ENCODE measurements around the gene TTC34. TPM values are rescaled to one million over a fixed set of nuclear protein-coding genes. Genes with fewer than 3 reads are reported as not detected.

Gene TTC34
- total and polyA plus RNA-seq, 9 of the 15 experiments (the other 6 are each of a cell fraction or from before 2014, with no cell fraction given): 0.03 to 0.38 (median 0.05) TPM; not detected in 2

DNA sequence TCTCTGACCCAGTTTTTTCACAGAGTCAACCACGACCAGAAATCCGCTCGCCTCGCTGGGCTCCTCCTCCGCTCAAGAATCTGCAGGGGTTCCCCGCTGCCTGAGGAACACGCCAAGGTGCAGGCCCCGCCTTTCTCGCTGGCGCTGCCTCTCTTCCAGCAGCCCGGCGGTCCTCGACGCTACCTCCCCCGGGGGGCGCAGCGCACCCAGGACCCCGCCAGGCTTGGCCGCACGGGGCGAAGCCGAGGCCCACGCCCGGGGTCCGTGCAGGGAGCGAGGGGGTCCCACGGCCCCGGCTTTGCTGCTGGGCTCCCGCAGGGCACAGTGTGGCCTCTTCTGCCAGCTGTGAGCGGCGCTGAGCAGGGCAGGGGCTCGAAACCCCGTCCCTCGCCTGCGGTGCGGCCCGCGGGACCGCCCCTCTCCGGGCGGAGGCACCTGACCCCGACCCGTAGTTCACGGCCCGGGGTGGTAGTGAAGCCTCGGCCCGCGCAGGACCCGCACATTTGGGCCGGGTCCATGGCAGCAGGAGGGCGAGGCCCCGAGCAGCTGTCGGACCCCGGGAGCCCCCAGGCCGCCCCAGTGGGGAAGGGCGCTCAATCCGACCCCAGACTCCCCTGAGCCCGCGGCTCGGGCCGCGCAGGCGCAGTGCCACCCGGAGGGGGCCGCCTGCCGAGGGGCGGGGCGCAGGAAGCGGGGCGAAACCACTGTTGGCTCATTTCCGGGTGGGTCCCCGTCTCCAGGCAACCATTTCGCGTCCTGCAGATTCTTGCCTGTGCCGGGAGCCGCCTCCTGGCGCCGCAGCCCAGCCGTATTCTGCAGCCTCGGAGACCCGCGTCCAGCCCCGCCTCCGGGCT lies 158.7 kb downstream of the TTC34 start (continued):
- TF ChIP-seq FOXJ3 (CRISPR knock-in tag; IDR thresholded peaks at IDR 0.05): no peak
- TF ChIP-seq CSDE1 (IDR thresholded peaks at IDR 0.05): peak in 1 of 2 experiments; percentile 78; a peak in 1 of 4 replicates
- TF ChIP-seq CXXC5 (CRISPR knock-in tag; IDR thresholded peaks at IDR 0.05): peak; percentile 72
- no peak for TF ChIP-seq FOXK1 (CRISPR knock-in tag; IDR thresholded peaks at IDR 0.05; ENCODE audit: borderline replicate concordance)
- TF ChIP-seq, protein P1, sequence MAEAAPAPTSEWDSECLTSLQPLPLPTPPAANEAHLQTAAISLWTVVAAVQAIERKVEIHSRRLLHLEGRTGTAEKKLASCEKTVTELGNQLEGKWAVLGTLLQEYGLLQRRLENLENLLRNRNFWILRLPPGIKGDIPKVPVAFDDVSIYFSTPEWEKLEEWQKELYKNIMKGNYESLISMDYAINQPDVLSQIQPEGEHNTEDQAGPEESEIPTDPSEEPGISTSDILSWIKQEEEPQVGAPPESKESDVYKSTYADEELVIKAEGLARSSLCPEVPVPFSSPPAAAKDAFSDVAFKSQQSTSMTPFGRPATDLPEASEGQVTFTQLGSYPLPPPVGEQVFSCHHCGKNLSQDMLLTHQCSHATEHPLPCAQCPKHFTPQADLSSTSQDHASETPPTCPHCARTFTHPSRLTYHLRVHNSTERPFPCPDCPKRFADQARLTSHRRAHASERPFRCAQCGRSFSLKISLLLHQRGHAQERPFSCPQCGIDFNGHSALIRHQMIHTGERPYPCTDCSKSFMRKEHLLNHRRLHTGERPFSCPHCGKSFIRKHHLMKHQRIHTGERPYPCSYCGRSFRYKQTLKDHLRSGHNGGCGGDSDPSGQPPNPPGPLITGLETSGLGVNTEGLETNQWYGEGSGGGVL (CRISPR knock-in tag; IDR thresholded peaks at IDR 0.05): no peak
- peak; percentile 91 for TF ChIP-seq RBM22 (IDR thresholded peaks at IDR 0.05; ENCODE audit: low read depth, low read length, poor library complexity, severe bottlenecking)
- peak; percentile 13; the same call in 1 of the 2 replicates for TF ChIP-seq CEBPG (CRISPR knock-in tag; IDR thresholded peaks at IDR 0.05)
- TF ChIP-seq CEBPG (tag; conservative IDR thresholded peaks at IDR 0.05 in 1 of 2, IDR thresholded peaks at IDR 0.05 in 1 of 2): peak in 1 of 2 experiments; percentile 45; a peak in 2 of 4 replicates
- TF ChIP-seq NONO (IDR thresholded peaks at IDR 0.05; ENCODE audit: low read depth in 2 of 2, low read length in 1 of 2): peak; percentile 59 to 76; a peak in 3 of 4 replicates
- TF ChIP-seq TBL1XR1 (IDR thresholded peaks at IDR 0.05; ENCODE audit: low read length in 2 of 2): no peak
- TF ChIP-seq SMAD2 (IDR thresholded peaks at IDR 0.05; ENCODE audit: low read depth, low read length): no peak
- TF ChIP-seq, protein P2, sequence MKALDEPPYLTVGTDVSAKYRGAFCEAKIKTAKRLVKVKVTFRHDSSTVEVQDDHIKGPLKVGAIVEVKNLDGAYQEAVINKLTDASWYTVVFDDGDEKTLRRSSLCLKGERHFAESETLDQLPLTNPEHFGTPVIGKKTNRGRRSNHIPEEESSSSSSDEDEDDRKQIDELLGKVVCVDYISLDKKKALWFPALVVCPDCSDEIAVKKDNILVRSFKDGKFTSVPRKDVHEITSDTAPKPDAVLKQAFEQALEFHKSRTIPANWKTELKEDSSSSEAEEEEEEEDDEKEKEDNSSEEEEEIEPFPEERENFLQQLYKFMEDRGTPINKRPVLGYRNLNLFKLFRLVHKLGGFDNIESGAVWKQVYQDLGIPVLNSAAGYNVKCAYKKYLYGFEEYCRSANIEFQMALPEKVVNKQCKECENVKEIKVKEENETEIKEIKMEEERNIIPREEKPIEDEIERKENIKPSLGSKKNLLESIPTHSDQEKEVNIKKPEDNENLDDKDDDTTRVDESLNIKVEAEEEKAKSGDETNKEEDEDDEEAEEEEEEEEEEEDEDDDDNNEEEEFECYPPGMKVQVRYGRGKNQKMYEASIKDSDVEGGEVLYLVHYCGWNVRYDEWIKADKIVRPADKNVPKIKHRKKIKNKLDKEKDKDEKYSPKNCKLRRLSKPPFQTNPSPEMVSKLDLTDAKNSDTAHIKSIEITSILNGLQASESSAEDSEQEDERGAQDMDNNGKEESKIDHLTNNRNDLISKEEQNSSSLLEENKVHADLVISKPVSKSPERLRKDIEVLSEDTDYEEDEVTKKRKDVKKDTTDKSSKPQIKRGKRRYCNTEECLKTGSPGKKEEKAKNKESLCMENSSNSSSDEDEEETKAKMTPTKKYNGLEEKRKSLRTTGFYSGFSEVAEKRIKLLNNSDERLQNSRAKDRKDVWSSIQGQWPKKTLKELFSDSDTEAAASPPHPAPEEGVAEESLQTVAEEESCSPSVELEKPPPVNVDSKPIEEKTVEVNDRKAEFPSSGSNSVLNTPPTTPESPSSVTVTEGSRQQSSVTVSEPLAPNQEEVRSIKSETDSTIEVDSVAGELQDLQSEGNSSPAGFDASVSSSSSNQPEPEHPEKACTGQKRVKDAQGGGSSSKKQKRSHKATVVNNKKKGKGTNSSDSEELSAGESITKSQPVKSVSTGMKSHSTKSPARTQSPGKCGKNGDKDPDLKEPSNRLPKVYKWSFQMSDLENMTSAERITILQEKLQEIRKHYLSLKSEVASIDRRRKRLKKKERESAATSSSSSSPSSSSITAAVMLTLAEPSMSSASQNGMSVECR (CRISPR knock-in tag; IDR thresholded peaks at IDR 0.05): peak; percentile 64; the same call in 1 of the 2 replicates
- TF ChIP-seq TEAD1 (CRISPR knock-in tag; IDR thresholded peaks at IDR 0.05): peak in 1 of 2 experiments; percentile 31; a peak in 1 of 4 replicates
- TF ChIP-seq SUPT5H (IDR thresholded peaks at IDR 0.05): peak; percentile 74
- no peak for TF ChIP-seq PML (IDR thresholded peaks at IDR 0.05; ENCODE audit: low read length)
- TF ChIP-seq HNRNPL (IDR thresholded peaks at IDR 0.05; ENCODE audit: low read depth, low read length): peak; percentile 44; the same call in 1 of the 2 replicates
- TF ChIP-seq, protein P3, sequence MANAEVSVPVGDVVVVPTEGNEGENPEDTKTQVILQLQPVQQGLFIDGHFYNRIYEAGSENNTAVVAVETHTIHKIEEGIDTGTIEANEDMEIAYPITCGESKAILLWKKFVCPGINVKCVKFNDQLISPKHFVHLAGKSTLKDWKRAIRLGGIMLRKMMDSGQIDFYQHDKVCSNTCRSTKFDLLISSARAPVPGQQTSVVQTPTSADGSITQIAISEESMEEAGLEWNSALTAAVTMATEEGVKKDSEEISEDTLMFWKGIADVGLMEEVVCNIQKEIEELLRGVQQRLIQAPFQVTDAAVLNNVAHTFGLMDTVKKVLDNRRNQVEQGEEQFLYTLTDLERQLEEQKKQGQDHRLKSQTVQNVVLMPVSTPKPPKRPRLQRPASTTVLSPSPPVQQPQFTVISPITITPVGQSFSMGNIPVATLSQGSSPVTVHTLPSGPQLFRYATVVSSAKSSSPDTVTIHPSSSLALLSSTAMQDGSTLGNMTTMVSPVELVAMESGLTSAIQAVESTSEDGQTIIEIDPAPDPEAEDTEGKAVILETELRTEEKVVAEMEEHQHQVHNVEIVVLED (CRISPR knock-in tag; IDR thresholded peaks at IDR 0.05): peak; percentile 37; the same call in 1 of the 2 replicates
- peak; percentile 93 for TF ChIP-seq GABPA (tag; conservative IDR thresholded peaks at IDR 0.05; ENCODE audit: low read depth)
- TF ChIP-seq STAT5A (IDR thresholded peaks at IDR 0.05; ENCODE audit: borderline replicate concordance, low read length): no peak
